SK-N-DZ (cell line): ENCODE measurements around the gene ITGBL1.

Experiments used
- DNase-seq: peaks from one replicate; pipeline ENCODE4 v3.0.0-alpha.2; 2015; ENCODE audit warnings: low spot score

Gene ITGBL1

DNA sequence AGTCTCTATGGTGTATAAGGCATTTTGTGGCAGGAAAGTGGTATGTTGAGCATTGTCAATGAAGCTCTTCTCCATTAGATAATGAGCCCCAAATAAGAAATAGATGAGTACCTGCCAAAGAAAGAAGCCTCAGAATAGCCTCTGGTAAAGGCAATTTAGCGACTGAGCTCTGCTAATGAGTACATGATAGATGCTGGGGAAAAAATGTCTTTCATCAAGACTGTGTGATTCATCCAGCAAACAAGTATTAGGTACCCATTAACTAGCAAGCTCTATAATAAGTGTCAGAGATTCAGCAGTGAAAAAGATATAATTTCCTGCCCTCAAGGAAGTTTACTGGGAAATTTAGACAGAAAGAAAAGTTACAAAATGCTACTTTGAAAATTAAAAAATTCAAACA is 294.6 kb downstream of the ITGBL1 start:
- DNase-seq: no peak

DNA sequence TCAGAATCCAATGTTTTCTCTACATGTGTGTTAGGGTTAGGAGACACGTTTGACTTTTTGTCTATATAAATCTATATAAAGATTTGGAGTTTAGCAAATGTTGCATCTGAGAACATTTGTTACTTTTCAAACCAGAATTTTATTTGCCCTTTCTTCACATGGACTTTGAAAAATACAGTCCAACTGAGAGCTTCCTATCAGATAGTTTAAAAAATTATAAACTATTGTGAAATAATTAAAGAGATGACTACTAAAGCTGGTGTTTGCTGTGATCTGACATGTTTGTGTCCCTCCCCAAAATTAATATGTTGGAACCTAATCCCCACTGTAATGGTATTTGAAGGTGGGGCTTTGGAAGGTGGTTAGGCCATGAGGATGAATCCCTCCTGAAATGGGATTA is 297.1 kb downstream of the ITGBL1 start:
- DNase-seq: no peak

DNA sequence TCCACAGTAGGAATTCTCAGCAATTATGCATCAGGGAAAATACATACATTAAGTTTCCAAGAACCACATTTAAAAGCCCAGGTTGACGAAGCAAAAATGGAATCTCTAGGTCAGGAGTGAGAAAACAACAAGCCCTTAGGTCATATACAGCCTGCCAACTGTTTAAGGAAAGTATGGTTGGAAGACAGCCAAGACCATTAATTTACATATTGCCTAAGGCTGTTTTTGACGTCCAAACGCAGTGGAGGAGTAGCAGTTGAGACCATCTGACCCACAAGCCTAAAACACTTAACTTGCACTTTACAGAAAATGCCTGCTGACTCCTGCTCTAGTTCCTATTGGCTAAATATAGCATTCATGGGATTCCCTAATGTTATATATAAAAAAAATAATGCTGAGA is 299.0 kb downstream of the ITGBL1 start:
- DNase-seq: no peak

DNA sequence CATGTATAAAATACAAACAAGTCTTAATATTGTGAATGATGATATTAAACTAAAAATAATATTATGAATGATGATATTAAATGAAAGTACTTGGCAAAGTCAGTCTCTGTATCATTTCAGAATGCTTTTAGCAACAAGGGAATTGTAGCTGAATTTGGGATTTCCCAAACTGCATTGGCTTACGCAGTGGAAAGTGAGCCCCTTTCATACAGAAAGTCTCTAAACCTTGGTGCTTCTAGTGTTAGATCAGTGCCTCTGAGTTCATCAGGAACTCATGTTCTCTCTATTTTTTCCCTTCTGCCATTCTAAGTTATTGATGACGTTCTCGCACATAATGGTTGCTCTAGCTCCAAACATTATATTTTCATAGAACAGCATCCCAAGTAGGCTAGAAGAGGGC is 300.0 kb downstream of the ITGBL1 start:
- no peak for DNase-seq

DNA sequence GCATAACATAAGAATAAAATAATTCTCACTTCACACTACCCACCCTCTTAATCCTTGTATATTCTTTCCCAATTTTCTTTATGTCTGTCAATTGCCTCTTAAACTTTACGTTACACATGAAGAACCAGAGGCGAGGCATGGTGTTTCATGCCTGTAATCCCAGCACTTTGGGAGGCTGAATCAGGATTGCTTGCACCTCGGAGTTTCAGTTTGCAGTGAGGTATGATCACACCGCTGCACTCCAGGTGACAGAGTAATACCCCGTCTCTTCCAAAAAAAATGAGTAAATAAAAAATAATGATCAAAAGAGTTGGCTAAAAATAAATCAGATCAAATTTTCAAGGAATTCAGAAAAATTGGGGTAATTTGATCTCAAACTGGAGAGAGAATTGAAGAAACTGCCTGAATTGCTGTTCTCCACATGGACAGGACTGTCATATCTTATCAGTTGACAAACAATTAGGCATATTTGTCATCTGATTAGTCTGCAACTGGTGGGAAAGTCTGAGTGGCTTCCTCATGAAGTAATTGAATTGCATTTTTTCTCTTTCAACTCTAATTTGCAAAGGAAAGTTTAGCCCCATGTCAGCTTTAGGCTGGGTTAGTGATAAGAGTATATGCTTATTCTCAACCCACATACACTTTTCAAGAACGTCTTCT is 302.9 kb downstream of the ITGBL1 start:
- DNase-seq: peak; percentile 63

DNA sequence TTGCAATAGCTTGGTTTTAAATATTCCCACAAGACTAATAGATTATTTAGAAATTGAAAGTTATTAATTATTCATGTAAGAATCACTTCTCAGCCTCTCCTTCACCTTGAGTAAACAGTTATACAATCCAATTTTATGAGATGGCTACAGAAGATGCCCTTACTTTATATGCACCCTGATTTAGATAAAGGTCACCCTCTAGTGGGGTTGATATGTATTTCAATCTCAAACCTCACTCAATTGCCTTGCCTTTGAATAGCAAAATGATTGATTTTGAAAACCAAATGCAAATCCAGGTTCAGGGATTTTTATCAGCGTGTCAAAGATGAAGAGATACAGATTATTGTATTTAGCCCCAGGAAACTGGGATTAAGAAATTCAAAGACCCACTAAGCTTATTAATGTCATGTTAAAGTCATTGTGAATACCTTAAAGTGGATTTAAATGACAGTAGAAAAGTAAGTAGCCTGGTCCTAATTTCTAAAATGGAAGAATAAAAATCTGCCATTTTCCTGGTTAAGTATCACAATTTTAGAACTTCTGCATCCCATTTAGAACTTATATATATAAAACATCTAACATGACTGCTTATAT is 305.1 kb downstream of the ITGBL1 start:
- DNase-seq: peak; percentile 55

DNA sequence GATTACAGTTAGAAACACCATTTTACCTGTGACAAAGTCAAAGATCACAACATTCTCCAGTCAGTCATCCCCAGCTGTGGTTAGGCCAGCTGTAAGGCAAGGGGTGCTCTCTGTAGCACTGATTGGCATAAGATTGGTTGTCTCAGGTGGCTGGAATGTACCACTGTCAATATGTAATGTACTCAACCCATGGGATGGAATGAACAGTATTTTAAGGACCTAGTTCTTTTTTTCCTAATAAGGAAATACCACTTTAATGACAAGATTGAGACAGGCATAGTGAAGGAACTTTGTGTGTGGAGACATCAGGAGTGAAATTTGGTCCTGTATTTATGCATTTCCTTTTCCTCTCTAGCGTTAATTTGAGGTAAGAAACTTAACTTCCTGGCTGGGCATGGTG is 310.7 kb downstream of the ITGBL1 start:
- DNase-seq: no peak
